Colonic mucosa (tissue), 4 donors: ENCODE measurements around the gene BBS2. TPM values are rescaled to one million over a fixed set of nuclear protein-coding genes. Genes with fewer than 3 reads are reported as not detected.

Source experiments
- DNase-seq: peaks from one replicate; pipeline ENCODE4 v3.0.0-alpha.2; 2020
- H3K27ac ChIP-seq: fragments of 200-600 bp; one replicate; pipeline ENCODE4 v1.8.0; 2021
- H3K27me3 ChIP-seq: fragments of 200-600 bp; one replicate; pipeline ENCODE4 v1.8.0; 2021
- H3K36me3 ChIP-seq: fragments of 200-600 bp; one replicate; pipeline ENCODE4 v1.8.0; 2021
- H3K4me1 ChIP-seq: fragments of 200-600 bp; one replicate; pipeline ENCODE4 v1.8.0; 2021; ENCODE audit warnings: mild to moderate bottlenecking
- H3K4me3 ChIP-seq: fragments of 200-600 bp; one replicate; pipeline ENCODE4 v1.8.0; 2021
- H3K9ac ChIP-seq, 2 donors: one replicate each; pipeline ENCODE4 v1.7.0; 2013; ENCODE audit warnings: control low read depth in 2 of 2, low read depth in 2 of 2, low read length in 2 of 2
- H3K9me3 ChIP-seq: fragments of 200-600 bp; one replicate; pipeline ENCODE4 v1.8.0; 2021
- CTCF ChIP-seq: fragments of 200-600 bp; IDR thresholded peaks from one replicate; pipeline ENCODE4 v1.8.0; 2022; ENCODE audit warnings: antibody characterized with exemption, mild to moderate bottlenecking
- intact Hi-C: fragments of 100-400 bp; cut with DNase I; formaldehyde crosslinking; loops from one replicate; pipeline ENCODE4 v1.14.1; 2022
- total RNA-seq, 2 donors: library from RNA; stranded (reverse); fragmentation: NEBNext Ultra II Directional in 1 of 2; extraction: Animal tissue kit (Norgen Biotek cat#: 25700) in 1 of 2; gene quantifications; one replicate each; pipeline ENCODE4 v1.2.1, GENCODE V29; 2021
- donor health status: healthy.
- donor health status: DM: no; HTN: no; CAD: no.
- donor health status: DM: no; HTN: no; CAD: no.

The BBS2 gene
- total RNA-seq, 2 donors from 2014 or later, result 22.5 to 32.1 TPM

- intact Hi-C loops, result no loop called here
- no peaks in the 10 kb centered on the region for H3K9me3 ChIP-seq
- no peak for DNase-seq
- H3K9ac ChIP-seq, result no peak overlapping the region
- H3K4me3 ChIP-seq, result no peak overlapping the region
- no peak for TF ChIP-seq CTCF
- H3K4me1 ChIP-seq, result peaks cover 7% of the 10 kb centered on the region
- no peaks in the 10 kb centered on the region for H3K27me3 ChIP-seq
- H3K27ac ChIP-seq, result no peak overlapping the region
- H3K36me3 ChIP-seq, result no peaks in the 10 kb centered on the region
Observed at GRCh38 chr16:56448005-56448404, 71.8 kb downstream of the BBS2 start.

GRCh38 chr16:56447286-56447685 lies 72.5 kb downstream of the BBS2 start:
- Histone ChIP-seq H3K27ac (no peak overlapping the region), H3K27me3 (no peaks in the 10 kb centered on the region), H3K4me1 (peaks cover 1% of the 10 kb centered on the region), H3K9ac (no peak overlapping the region), H3K9me3 (no peaks in the 10 kb centered on the region), H3K36me3 (no peaks in the 10 kb centered on the region), H3K4me3 (no peak overlapping the region)
- TF ChIP-seq CTCF, result no peak
- intact Hi-C loops, result no loop called here
- DNase-seq, result no peak

GRCh38 chr16:56438038-56438437 lies 81.8 kb downstream of the BBS2 start:
- Histone ChIP-seq H3K27me3 (no peaks in the 10 kb centered on the region), H3K4me1 (no peaks in the 10 kb centered on the region), H3K9me3 (no peaks in the 10 kb centered on the region), H3K27ac (no peak overlapping the region), H3K4me3 (no peak overlapping the region), H3K9ac (no peak overlapping the region), H3K36me3 (peaks cover 9% of the 10 kb centered on the region)
- intact Hi-C loops, result no loop called here
- no peak for DNase-seq
- no peak for TF ChIP-seq CTCF

- intact Hi-C loops, result no loop called here
- Histone ChIP-seq H3K9me3 (no peaks in the 10 kb centered on the region), H3K36me3 (peaks cover 9% of the 10 kb centered on the region), H3K4me1 (no peaks in the 10 kb centered on the region), H3K27ac (no peak overlapping the region), H3K9ac (no peak overlapping the region), H3K27me3 (no peaks in the 10 kb centered on the region), H3K4me3 (no peak overlapping the region)
- TF ChIP-seq CTCF, result no peak
- no peak for DNase-seq
Observed at GRCh38 chr16:56436258-56436657, 83.6 kb downstream of the BBS2 start.

Other genes with a start within 250 kb of the BBS2 start
- gene AMFR, start 94.5 kb downstream of the BBS2 start, total RNA-seq, result 10 to 100 TPM; 68.7 to 92.4 TPM
- gene NUDT21, start 68.7 kb downstream of the BBS2 start, total RNA-seq, result 100 to 1,000 TPM in 1 of 2 donors, 10 to 100 TPM in 1; 92.4 to 135 TPM
- gene OGFOD1, start 68.5 kb downstream of the BBS2 start, total RNA-seq, result 10 to 100 TPM; 20.3 to 33.0 TPM
- not detected for gene MT4, start 45.0 kb upstream of the BBS2 start, total RNA-seq
- gene MT3, start 69.5 kb upstream of the BBS2 start, total RNA-seq, result 1 to 10 TPM; 3.6 to 4.0 TPM
- gene MT2A, start 88.6 kb upstream of the BBS2 start, total RNA-seq, result 100 to 1,000 TPM; 239 to 320 TPM
- gene MT1E, start 105.8 kb upstream of the BBS2 start, total RNA-seq, result 100 to 1,000 TPM; 251 to 359 TPM
- 10 to 100 TPM; 19.0 to 21.2 TPM for gene MT1M, start 112.6 kb upstream of the BBS2 start, total RNA-seq
- 10 to 100 TPM in 1 of 2 donors, 1 to 10 TPM in 1; 5.5 to 10.2 TPM for gene MT1A, start 118.6 kb upstream of the BBS2 start, total RNA-seq
- gene MT1B, start 131.9 kb upstream of the BBS2 start, total RNA-seq, result not detected
- 10 to 100 TPM; 35.5 to 40.0 TPM for gene MT1F, start 137.9 kb upstream of the BBS2 start, total RNA-seq
- 100 to 1,000 TPM; 243 to 995 TPM for gene MT1G, start 148.0 kb upstream of the BBS2 start, total RNA-seq
- 100 to 1,000 TPM in 1 of 2 donors, 10 to 100 TPM in 1; 43.8 to 180 TPM for gene MT1H, start 149.8 kb upstream of the BBS2 start, total RNA-seq
- 100 to 1,000 TPM; 112 to 149 TPM for gene MT1X, start 162.4 kb upstream of the BBS2 start, total RNA-seq
- 10 to 100 TPM; 33.0 to 79.2 TPM for gene NUP93, start 210.1 kb upstream of the BBS2 start, total RNA-seq